T-helper 17 cell (primary cell): ENCODE measurements around the gene LSM10. TPM values are rescaled to one million over a fixed set of nuclear protein-coding genes. Genes with fewer than 3 reads are reported as not detected.
A peak's percentile ranks its signal among the peaks of the same experiment; 100 is the strongest.

Experiments
- ATAC-seq: fragments of 150-1000 bp; cut with Tn5 transposase; 2 replicates; pipeline ENCODE4 v1.10.0; 2021; ENCODE audit warnings: mild to moderate bottlenecking, moderate library complexity
- DNase-seq, 3 donors: peaks; one replicate each; pipeline versions ENCODE4 v3.0.0 to v3.0.0-alpha.2; 2020 to 2021
- H3K9me3 ChIP-seq: one replicate; pipeline ENCODE4 v1.7.0; 2013; ENCODE audit warnings: low read length, mild to moderate bottlenecking; ENCODE audit not compliant: control insufficient read depth, poor library complexity, severe bottlenecking
- H3K27ac Mint-ChIP-seq: one replicate; pipeline ENCODE4 v1.8.0; 2022; ENCODE audit warnings: mild to moderate bottlenecking, moderate library complexity, mixed read lengths
- H3K27me3 Mint-ChIP-seq: one replicate; pipeline ENCODE4 v1.8.0; 2022; ENCODE audit warnings: mixed read lengths
- H3K36me3 Mint-ChIP-seq: one replicate; pipeline ENCODE4 v1.8.0; 2022; ENCODE audit warnings: low read depth, mixed read lengths
- H3K4me1 Mint-ChIP-seq: one replicate; pipeline ENCODE4 v1.8.0; 2022; ENCODE audit warnings: mild to moderate bottlenecking, mixed read lengths
- H3K4me3 Mint-ChIP-seq: one replicate; pipeline ENCODE4 v1.8.0; 2022; ENCODE audit warnings: mild to moderate bottlenecking, moderate library complexity, mixed read lengths
- total RNA-seq, 4 donors: library from RNA in 2 of 4; stranded (reverse) in 2 of 4; gene quantifications; one replicate each; pipeline ENCODE4 v1.2.3 and lab custom pipeline; 2022 to 2026

Gene LSM10
- total RNA-seq, 2 donors from 2014 or later = 26.4 to 31.1 TPM

DNA sequence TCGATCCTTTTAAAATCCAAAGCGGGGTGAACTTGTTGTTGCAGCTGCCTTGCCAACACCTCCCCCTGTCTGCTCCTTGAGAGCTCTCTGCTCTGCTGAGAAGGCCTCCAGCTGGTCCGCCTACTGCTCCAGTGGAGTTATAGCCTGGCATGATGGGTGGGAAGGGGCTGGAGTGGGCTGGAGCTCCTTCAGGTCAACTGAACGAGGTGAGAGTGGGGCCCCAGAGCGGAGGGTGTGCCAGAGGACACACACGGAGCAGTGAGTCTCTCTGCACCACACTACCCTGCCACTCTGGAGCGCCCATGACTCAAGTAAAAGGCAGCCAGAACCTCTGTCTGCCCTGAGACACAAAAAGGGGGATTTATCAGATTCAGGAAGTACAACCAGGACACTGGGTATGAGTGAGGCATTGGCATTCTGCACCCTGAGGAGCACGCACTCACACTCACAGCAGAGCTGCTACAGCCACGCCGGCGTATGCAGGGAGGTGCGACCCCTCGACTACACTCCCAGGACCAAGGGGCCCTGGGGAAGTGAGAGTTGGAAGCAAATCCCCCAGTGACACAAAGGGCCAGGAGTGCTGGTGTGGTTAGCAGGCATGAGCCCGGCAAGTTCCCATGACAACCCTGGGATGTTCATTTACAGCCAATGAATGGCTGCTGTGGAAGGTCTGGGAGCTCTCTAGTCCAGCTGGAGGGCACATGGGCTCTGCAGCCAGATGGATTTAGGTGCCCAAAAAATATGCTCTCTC, 46.3 kb downstream of the LSM10 start:
- Mint-ChIP-seq H3K27me3 (no peaks in the 10 kb centered on the region), H3K36me3 (peaks cover 4% of the 10 kb centered on the region), H3K27ac (peak overlapping the region; percentile 87), H3K4me1 (peaks cover 27% of the 10 kb centered on the region), H3K4me3 (no peak overlapping the region)
- DNase-seq = no peak
- ATAC-seq = no peak
- H3K9me3 ChIP-seq = no peaks in the 10 kb centered on the region

DNA sequence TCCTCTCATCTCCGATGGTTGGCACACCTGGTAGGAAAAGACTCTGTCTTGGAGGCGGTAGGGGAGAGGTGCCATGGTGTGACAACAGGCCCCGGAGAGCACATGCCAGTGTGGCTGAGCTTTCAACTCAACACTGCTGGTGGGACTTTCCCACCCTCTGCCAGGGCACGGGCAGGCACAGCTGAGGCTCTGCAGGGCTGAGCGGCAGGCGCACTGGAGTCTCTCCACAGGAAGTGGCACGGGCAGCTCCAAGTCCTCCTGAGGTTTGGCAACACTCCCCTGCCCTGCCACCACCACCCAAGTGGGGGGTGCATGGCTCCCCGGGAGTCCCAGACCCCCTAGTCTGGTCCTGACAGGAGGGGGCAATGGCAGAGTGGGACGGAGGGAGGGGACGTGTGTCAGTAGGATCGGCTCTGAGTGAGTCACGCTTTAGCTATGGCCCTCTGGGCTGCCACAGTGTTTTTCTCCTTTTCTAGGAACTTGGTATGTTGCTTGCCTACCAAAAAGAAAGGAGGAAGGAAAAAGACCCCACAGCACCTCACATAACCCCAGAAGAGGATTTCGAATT, 47.0 kb downstream of the LSM10 start:
- Mint-ChIP-seq H3K4me1 (peaks cover 27% of the 10 kb centered on the region), H3K27ac (peak overlapping the region; percentile 87), H3K36me3 (peaks cover 4% of the 10 kb centered on the region), H3K27me3 (no peaks in the 10 kb centered on the region), H3K4me3 (peak overlapping the region; percentile 52)
- ATAC-seq = peak; percentile 99
- H3K9me3 ChIP-seq = no peaks in the 10 kb centered on the region
- peak; percentile 29 to 60 (median 46) for DNase-seq

DNA sequence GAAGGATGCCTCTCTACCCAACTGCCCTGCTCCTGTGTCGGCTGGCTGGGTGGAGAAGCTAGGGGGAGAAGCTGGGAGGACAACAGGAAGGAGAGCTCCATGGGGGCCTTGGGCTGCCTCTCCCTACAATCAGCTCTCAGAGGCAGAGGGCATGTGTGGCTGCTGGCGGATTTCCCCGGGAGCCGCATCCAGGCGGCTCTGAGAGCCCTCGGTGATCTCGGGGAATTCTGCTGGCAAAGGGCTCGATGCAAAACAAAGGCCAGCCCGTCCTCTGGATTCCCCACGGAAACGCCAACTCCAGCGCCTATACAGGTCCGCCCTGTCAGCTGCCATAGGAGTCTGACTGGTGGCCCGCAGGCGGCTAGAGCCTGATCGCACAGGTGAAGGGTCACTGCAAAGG, 47.9 kb downstream of the LSM10 start:
- Mint-ChIP-seq H3K27me3 (no peaks in the 10 kb centered on the region), H3K4me3 (peak overlapping the region; percentile 52), H3K27ac (peak overlapping the region; percentile 87), H3K36me3 (peaks cover 4% of the 10 kb centered on the region), H3K4me1 (peaks cover 25% of the 10 kb centered on the region)
- H3K9me3 ChIP-seq = no peaks in the 10 kb centered on the region
- ATAC-seq = no peak
- DNase-seq = no peak

DNA sequence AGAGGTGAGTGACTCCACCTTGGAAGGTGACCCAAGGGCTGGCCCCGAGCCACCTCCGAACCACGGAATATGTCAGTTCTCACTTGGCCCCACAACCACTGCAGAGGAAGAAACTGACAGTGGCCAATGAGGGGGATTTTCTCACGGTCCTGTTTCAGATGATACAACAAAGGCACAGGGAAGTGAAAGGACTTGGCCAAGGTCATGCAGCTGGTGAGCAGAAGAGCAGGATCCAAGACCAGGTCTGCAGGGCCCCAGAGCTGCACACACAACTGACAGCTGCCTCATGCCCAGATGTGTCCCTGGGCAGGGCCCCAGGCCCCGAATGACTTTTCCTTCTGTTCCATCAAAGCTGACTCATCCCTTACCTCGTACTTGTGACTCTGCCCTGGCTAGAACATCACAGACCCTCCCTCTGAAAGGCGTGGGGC, 48.5 kb downstream of the LSM10 start:
- H3K9me3 ChIP-seq = no peaks in the 10 kb centered on the region
- no peak overlapping the region for H3K27ac Mint-ChIP-seq
- H3K4me1 Mint-ChIP-seq = peaks cover 25% of the 10 kb centered on the region
- DNase-seq (no peak), ATAC-seq (no peak)
- no peaks in the 10 kb centered on the region for H3K27me3 Mint-ChIP-seq
- H3K4me3 Mint-ChIP-seq = no peak overlapping the region
- peaks cover 6% of the 10 kb centered on the region for H3K36me3 Mint-ChIP-seq

DNA sequence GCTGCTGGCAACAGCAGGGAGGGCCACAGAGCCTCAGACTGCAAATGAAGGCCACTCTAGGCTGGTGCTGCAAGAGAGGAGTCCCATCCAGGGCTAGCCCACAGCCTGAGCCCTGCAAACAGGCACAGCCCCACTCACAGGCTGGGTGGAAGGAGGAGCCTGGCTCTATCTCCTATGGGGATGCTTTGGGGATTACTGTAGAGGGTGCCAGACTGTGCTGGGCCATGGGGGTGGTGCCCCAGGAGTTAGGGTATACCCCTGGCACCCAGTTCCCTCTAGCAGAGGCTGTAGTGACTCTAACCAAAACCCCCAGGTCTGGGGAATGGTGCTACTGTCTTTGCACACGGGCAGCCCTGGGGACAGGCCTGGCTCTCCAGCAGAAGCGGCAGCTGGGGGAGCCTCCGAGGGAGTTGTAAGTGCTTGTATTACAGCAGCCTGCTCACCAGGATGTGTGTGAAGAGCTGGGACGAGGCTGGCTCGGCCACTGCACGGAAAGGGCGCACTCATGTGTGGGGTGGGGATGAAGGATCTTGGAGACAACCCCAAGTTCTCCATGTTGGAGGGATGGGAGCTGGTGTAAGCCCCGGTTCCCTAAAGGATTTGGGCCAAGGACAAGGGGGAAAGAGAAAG, 50.9 kb downstream of the LSM10 start:
- H3K9me3 ChIP-seq = no peaks in the 10 kb centered on the region
- Mint-ChIP-seq H3K36me3 (peaks cover 6% of the 10 kb centered on the region), H3K4me1 (peaks cover 21% of the 10 kb centered on the region), H3K4me3 (no peak overlapping the region), H3K27me3 (no peaks in the 10 kb centered on the region), H3K27ac (peak overlapping the region; percentile 29)
- ATAC-seq = no peak
- DNase-seq = no peak

DNA sequence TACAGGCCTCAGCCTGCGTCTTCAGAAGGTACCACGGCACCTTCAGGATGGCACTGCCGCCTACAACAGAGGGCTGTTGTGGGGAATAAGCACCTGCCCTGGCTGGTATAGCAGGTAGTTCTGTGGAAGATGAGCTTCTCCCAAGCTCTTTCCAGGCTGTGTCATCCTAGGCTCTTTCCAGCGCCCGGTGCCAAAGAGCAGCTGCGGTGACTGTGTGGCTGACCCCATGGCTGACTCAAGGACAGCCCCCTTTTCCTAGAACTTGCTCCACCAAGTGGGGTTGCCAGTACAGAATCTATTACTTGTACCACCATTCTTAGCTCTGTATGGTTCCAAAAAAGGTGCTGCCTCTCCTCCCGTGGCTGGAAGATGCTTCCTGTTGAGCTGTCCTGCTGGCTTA, 52.4 kb downstream of the LSM10 start:
- no peak overlapping the region for H3K4me3 Mint-ChIP-seq
- no peaks in the 10 kb centered on the region for H3K27me3 Mint-ChIP-seq
- DNase-seq = no peak
- peaks cover 16% of the 10 kb centered on the region for H3K4me1 Mint-ChIP-seq
- ATAC-seq = no peak
- no peaks in the 10 kb centered on the region for H3K9me3 ChIP-seq
- peaks cover 11% of the 10 kb centered on the region for H3K36me3 Mint-ChIP-seq
- H3K27ac Mint-ChIP-seq = no peak overlapping the region

DNA sequence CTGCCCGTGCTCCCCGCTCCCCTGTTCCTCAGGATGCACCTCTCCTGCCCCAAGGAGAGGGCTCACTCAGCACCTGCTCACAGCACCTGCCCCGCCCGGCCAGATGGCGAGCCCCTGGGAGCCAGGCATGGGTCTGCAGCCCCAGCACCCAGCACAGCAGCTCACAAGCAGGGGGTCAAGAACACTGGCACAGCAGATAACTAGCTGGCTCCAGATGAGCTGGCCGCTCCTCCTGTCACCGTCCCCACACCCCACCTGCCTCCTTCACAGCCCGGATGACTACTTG, 53.4 kb downstream of the LSM10 start:
- no peak for ATAC-seq
- Mint-ChIP-seq H3K36me3 (peaks cover 11% of the 10 kb centered on the region), H3K27me3 (no peaks in the 10 kb centered on the region), H3K4me3 (no peak overlapping the region), H3K27ac (no peak overlapping the region), H3K4me1 (peaks cover 17% of the 10 kb centered on the region)
- H3K9me3 ChIP-seq = no peaks in the 10 kb centered on the region
- no peak for DNase-seq

DNA sequence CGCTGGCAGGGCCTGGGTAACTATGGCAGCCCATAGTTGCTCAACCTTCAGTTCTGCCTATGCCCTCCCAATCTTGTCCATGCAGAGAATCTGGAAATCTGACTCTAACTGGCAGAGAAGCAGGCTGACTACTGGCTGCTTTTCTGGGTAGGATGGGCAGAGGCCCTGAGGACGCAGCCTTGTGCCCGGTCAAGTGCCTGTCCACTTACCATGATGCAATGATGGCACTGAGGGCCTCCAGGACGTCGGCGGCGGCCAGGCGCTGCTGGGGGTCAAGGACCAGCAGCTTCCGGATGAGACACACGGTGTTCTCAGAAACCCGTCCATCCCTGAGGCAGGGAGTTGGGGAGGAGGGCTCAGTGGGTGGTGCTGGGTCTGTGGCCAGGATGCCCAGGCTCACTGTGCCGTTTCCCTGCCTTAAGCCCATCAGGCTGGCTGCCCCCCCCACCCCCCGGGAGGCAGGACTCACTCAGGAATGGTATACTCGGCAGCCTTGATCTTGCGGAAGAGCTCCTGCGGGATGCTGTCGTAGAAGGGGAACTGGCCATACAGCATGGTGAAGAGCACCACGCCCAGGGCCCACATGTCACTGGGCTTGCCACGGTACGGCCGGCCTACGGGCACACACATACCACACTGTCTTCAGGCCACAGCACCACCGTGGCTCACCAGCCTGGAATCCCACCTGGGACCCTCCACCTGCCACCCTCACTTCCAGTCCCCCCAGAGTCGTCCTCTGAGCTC, 53.9 kb downstream of the LSM10 start:
- no peaks in the 10 kb centered on the region for H3K9me3 ChIP-seq
- Mint-ChIP-seq H3K27me3 (no peaks in the 10 kb centered on the region), H3K27ac (peak overlapping the region; percentile 19), H3K4me3 (no peak overlapping the region), H3K36me3 (peaks cover 11% of the 10 kb centered on the region), H3K4me1 (peaks cover 22% of the 10 kb centered on the region)
- ATAC-seq (no peak), DNase-seq (no peak)

Other genes with a start within 250 kb of the LSM10 start
- 10 to 100 TPM; 35.0 to 37.8 TPM for gene TRAPPC3, start 248.4 kb downstream of the LSM10 start, total RNA-seq
- 100 to 1,000 TPM; 173 to 175 TPM for gene MAP7D1, start 241.7 kb downstream of the LSM10 start, total RNA-seq
- 10 to 100 TPM; 74.5 to 76.3 TPM for gene THRAP3, start 173.5 kb downstream of the LSM10 start, total RNA-seq
- 1 to 10 TPM; 1.4 to 1.9 TPM for gene SH3D21, start 91.5 kb downstream of the LSM10 start, total RNA-seq
- 10 to 100 TPM in 1 of 2 donors, 1 to 10 TPM in 1; 6.2 to 10.8 TPM for gene EVA1B, start 74.3 kb downstream of the LSM10 start, total RNA-seq
- gene STK40, start 12.0 kb downstream of the LSM10 start, total RNA-seq = 10 to 100 TPM; 32.9 to 49.8 TPM
- gene OSCP1, start 52.5 kb upstream of the LSM10 start, total RNA-seq = under 1 TPM in 1 of 2 donors, not detected in 1; 0.99 TPM
- 10 to 100 TPM; 31.4 to 37.5 TPM for gene MRPS15, start 66.5 kb upstream of the LSM10 start, total RNA-seq
- gene CSF3R, start 85.0 kb upstream of the LSM10 start, total RNA-seq = 10 to 100 TPM in 1 of 2 donors, 1 to 10 TPM in 1; 2.9 to 13.0 TPM